HepG2 (cell line): ENCODE data around the gene BIRC7. TPM values are rescaled to one million over a fixed set of nuclear protein-coding genes. Genes with fewer than 3 reads are reported as not detected.

Experiments
- FOXO1 ChIP-seq: sonication (generic); formaldehyde crosslinking; IDR thresholded peaks from 2 replicates; pipeline ENCODE4 v1.4.0; 2020; ENCODE audit warnings: missing genetic modification reagents
- GATAD2A ChIP-seq: IDR thresholded peaks from 2 replicates; pipeline ENCODE4 v1.6.1; 2016
- HIVEP1 ChIP-seq: sonication (generic); formaldehyde crosslinking; IDR thresholded peaks from 2 replicates; pipeline ENCODE4 v1.4.0; 2020; ENCODE audit warnings: mild to moderate bottlenecking, missing genetic modification reagents
- HNF4G ChIP-seq, 2 experiments: sonication (generic) in 1 of 2; formaldehyde crosslinking in 1 of 2; IDR thresholded peaks; 2 replicates each; pipeline versions ENCODE4 v1.4.0 to v1.6.1; 2011 to 2020; ENCODE audit warnings: borderline replicate concordance in 2 of 2, low read depth in 2 of 2, mild to moderate bottlenecking in 2 of 2, low read length in 1 of 2, missing genetic modification reagents in 1 of 2, moderate library complexity in 1 of 2
- LCORL ChIP-seq, 2 experiments: fragments of 450-650 bp in 1 of 2; sonication (generic) in 1 of 2; formaldehyde crosslinking in 1 of 2; IDR thresholded peaks; 2 replicates each; pipeline versions ENCODE4 v1.5.0 to v1.6.1; 2017 to 2020; ENCODE audit warnings: antibody characterized with exemption in 1 of 2, missing genetic modification reagents in 1 of 2
- NR2C2 ChIP-seq: sonication (generic); formaldehyde crosslinking; IDR thresholded peaks from 2 replicates; pipeline ENCODE4 v1.4.0; 2020; ENCODE audit warnings: missing genetic modification reagents, mild to moderate bottlenecking, moderate library complexity, borderline replicate concordance
- RARA ChIP-seq: IDR thresholded peaks from 2 replicates; pipeline ENCODE4 v1.6.1; 2016; ENCODE audit warnings: missing genetic modification reagents, missing compliant biosample characterization
- SALL1 ChIP-seq: sonication (generic); formaldehyde crosslinking; IDR thresholded peaks from 2 replicates; pipeline ENCODE4 v1.8.0; 2022; ENCODE audit warnings: mild to moderate bottlenecking, missing genetic modification reagents
- SOX6 ChIP-seq, 2 experiments: fragments of 450-650 bp in 1 of 2; sonication (generic) in 1 of 2; formaldehyde crosslinking in 1 of 2; IDR thresholded peaks; 2 replicates each; pipeline versions ENCODE4 v1.4.0 to v1.6.1; 2017 to 2020; ENCODE audit warnings: antibody characterized with exemption in 1 of 2, mild to moderate bottlenecking in 1 of 2, missing genetic modification reagents in 1 of 2
- SYNCRIP ChIP-seq: fragments of 200-400 bp; formaldehyde crosslinking; IDR thresholded peaks from 2 replicates; pipeline ENCODE4 v1.6.1; 2018; ENCODE audit warnings: mild to moderate bottlenecking, low read depth, low read length; ENCODE audit not compliant: insufficient read depth
- TBX2 ChIP-seq: sonication (generic); formaldehyde crosslinking; IDR thresholded peaks from 2 replicates; pipeline ENCODE4 v1.5.0; 2020; ENCODE audit warnings: missing genetic modification reagents, mild to moderate bottlenecking, borderline replicate concordance
- ZFX ChIP-seq: sonication (generic); formaldehyde crosslinking; IDR thresholded peaks from 2 replicates; pipeline ENCODE4 v1.4.0; 2020; ENCODE audit warnings: mild to moderate bottlenecking, low read depth, missing genetic modification reagents, moderate library complexity
- ZKSCAN1 ChIP-seq: fragments of 150-350 bp; IDR thresholded peaks from 2 replicates; pipeline ENCODE4 v1.6.1; 2014; ENCODE audit warnings: low read length
- ZNF547 ChIP-seq: sonication (generic); formaldehyde crosslinking; IDR thresholded peaks from 2 replicates; pipeline ENCODE4 v1.5.1; 2020; ENCODE audit warnings: mild to moderate bottlenecking, missing genetic modification reagents
- ZNF607 ChIP-seq: sonication (generic); formaldehyde crosslinking; IDR thresholded peaks from 2 replicates; pipeline ENCODE4 v1.5.1; 2020; ENCODE audit warnings: missing genetic modification reagents, mild to moderate bottlenecking, borderline replicate concordance
- ZNF644 ChIP-seq: IDR thresholded peaks from 2 replicates; pipeline ENCODE4 v1.6.1; 2016; ENCODE audit warnings: low read depth
- polyA plus RNA-seq, 8 experiments: library from polyadenylated mRNA; depleted of rRNA in 3 of 8; stranded (reverse) in 7 of 8; unstranded in 1 of 8; fragments of >200 nt; fragmentation: Illumina TruSeq in 4 of 8; extraction: Trizol in 4 of 8; gene quantifications; 2 replicates each; pipeline versions ENCODE4 v1.2.1 to v1.2.3, GENCODE V29; 2011 to 2016; ENCODE audit warnings: low read depth in 4 of 8, missing spikeins in 1 of 8, mixed read lengths in 1 of 8; ENCODE audit not compliant: insufficient read depth in 1 of 8
- total RNA-seq, 5 experiments: library from RNA; depleted of rRNA; stranded (reverse); fragments of >200 nt; fragmentation: Illumina TruSeq; extraction: Trizol; gene quantifications; 2 replicates each; pipeline ENCODE4 v1.2.3, GENCODE V29; 2016; ENCODE audit warnings: low read depth in 1 of 5
- TF ChIP-seq, protein P1 (sequence below): sonication (generic); formaldehyde crosslinking; IDR thresholded peaks from 2 replicates; pipeline ENCODE4 v1.4.0; 2020; ENCODE audit warnings: mild to moderate bottlenecking, missing genetic modification reagents
- TF ChIP-seq, protein P2 (sequence below): sonication (generic); formaldehyde crosslinking; IDR thresholded peaks from 2 replicates; pipeline ENCODE4 v1.8.0; 2022; ENCODE audit warnings: mild to moderate bottlenecking, missing genetic modification reagents, moderate library complexity
- TF ChIP-seq, protein P3 (sequence below): IDR thresholded peaks from 2 replicates; pipeline ENCODE4 v1.4.0; 2020; ENCODE audit warnings: mild to moderate bottlenecking, missing genetic modification reagents
- TF ChIP-seq, protein P4 (sequence below): sonication (generic); formaldehyde crosslinking; IDR thresholded peaks from 2 replicates; pipeline ENCODE4 v1.8.0; 2022; ENCODE audit warnings: mild to moderate bottlenecking, missing genetic modification reagents; ENCODE audit not compliant: insufficient replicate concordance
- TF ChIP-seq, protein P5 (sequence below): sonication (generic); formaldehyde crosslinking; IDR thresholded peaks from 2 replicates; pipeline ENCODE4 v1.5.0; 2020; ENCODE audit warnings: missing genetic modification reagents

BIRC7 gene
- total and polyA plus RNA-seq, 2 of the 13 experiments (the other 11 are each of a cell fraction or from before 2014, with no cell fraction given), result 0.27 to 5.1 TPM

DNA sequence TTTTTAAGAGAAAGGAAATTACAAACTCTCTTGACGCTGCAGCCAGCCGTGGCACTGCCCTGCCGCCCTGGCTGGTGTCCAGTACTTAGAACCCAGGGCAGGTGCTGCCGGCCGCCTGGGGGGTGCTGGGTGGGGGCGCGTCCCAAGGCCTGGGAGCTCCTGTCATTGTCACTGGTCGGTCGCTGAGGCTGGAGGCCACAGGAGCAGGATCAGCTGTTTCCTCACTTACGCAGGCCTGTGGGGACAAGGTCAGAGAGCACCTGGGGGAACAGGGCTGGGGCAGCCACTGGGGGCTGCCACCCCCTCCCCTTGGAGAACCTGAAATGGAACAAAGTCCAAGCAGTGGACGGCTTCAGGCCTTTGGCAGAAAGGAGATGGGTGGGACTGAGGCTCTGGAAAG is 5.6 kb downstream of the BIRC7 start (continued):
- TF ChIP-seq, protein P1, sequence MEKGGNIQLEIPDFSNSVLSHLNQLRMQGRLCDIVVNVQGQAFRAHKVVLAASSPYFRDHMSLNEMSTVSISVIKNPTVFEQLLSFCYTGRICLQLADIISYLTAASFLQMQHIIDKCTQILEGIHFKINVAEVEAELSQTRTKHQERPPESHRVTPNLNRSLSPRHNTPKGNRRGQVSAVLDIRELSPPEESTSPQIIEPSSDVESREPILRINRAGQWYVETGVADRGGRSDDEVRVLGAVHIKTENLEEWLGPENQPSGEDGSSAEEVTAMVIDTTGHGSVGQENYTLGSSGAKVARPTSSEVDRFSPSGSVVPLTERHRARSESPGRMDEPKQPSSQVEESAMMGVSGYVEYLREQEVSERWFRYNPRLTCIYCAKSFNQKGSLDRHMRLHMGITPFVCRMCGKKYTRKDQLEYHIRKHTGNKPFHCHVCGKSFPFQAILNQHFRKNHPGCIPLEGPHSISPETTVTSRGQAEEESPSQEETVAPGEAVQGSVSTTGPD (CRISPR knock-in tag), result no peak
- TF ChIP-seq ZNF644 (CRISPR knock-in tag) (no peak), TBX2 (CRISPR knock-in tag) (0 out of 2 replicates have a peak, but pooled peaks have one; percentile 33), HIVEP1 (0 out of 2 replicates have a peak, but pooled peaks have one; percentile 33), RARA (CRISPR knock-in tag) (peak; percentile 53; the same call in 1 of the 2 replicates), FOXO1 (peak; percentile 29; the same call in 1 of the 2 replicates), ZFX (CRISPR knock-in tag) (peak; percentile 59; the same call in 1 of the 2 replicates), ZKSCAN1 (no peak), HNF4G (IDR thresholded peaks at IDR 0.05; ENCODE audit: borderline replicate concordance, low read depth, low read length) (peak; percentile 45; the same call in 1 of the 2 replicates), HNF4G (CRISPR knock-in tag; IDR thresholded peaks at IDR 0.05; ENCODE audit: borderline replicate concordance, low read depth) (peak; percentile 85), SYNCRIP (no peak), LCORL (IDR thresholded peaks at IDR 0.05) (no peak), LCORL (CRISPR knock-in tag; IDR thresholded peaks at IDR 0.05) (peak; percentile 77; the same call in 1 of the 2 replicates), ZNF547 (CRISPR knock-in tag) (no peak), SOX6 (IDR thresholded peaks at IDR 0.05) (no peak), SOX6 (CRISPR knock-in tag; IDR thresholded peaks at IDR 0.05) (peak; percentile 50), NR2C2 (CRISPR knock-in tag) (peak; percentile 51; the same call in 1 of the 2 replicates), ZNF607 (CRISPR knock-in tag) (no peak), GATAD2A (CRISPR knock-in tag) (peak; percentile 39; the same call in 1 of the 2 replicates), SALL1 (CRISPR knock-in tag) (peak; percentile 56; the same call in 1 of the 2 replicates)
- TF ChIP-seq, protein P2, sequence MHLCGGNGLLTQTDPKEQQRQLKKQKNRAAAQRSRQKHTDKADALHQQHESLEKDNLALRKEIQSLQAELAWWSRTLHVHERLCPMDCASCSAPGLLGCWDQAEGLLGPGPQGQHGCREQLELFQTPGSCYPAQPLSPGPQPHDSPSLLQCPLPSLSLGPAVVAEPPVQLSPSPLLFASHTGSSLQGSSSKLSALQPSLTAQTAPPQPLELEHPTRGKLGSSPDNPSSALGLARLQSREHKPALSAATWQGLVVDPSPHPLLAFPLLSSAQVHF (CRISPR knock-in tag), result no peak
- TF ChIP-seq, protein P3, sequence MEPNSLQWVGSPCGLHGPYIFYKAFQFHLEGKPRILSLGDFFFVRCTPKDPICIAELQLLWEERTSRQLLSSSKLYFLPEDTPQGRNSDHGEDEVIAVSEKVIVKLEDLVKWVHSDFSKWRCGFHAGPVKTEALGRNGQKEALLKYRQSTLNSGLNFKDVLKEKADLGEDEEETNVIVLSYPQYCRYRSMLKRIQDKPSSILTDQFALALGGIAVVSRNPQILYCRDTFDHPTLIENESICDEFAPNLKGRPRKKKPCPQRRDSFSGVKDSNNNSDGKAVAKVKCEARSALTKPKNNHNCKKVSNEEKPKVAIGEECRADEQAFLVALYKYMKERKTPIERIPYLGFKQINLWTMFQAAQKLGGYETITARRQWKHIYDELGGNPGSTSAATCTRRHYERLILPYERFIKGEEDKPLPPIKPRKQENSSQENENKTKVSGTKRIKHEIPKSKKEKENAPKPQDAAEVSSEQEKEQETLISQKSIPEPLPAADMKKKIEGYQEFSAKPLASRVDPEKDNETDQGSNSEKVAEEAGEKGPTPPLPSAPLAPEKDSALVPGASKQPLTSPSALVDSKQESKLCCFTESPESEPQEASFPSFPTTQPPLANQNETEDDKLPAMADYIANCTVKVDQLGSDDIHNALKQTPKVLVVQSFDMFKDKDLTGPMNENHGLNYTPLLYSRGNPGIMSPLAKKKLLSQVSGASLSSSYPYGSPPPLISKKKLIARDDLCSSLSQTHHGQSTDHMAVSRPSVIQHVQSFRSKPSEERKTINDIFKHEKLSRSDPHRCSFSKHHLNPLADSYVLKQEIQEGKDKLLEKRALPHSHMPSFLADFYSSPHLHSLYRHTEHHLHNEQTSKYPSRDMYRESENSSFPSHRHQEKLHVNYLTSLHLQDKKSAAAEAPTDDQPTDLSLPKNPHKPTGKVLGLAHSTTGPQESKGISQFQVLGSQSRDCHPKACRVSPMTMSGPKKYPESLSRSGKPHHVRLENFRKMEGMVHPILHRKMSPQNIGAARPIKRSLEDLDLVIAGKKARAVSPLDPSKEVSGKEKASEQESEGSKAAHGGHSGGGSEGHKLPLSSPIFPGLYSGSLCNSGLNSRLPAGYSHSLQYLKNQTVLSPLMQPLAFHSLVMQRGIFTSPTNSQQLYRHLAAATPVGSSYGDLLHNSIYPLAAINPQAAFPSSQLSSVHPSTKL (CRISPR knock-in tag), result peak; percentile 41
- TF ChIP-seq, protein P4, sequence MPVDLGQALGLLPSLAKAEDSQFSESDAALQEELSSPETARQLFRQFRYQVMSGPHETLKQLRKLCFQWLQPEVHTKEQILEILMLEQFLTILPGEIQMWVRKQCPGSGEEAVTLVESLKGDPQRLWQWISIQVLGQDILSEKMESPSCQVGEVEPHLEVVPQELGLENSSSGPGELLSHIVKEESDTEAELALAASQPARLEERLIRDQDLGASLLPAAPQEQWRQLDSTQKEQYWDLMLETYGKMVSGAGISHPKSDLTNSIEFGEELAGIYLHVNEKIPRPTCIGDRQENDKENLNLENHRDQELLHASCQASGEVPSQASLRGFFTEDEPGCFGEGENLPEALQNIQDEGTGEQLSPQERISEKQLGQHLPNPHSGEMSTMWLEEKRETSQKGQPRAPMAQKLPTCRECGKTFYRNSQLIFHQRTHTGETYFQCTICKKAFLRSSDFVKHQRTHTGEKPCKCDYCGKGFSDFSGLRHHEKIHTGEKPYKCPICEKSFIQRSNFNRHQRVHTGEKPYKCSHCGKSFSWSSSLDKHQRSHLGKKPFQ (CRISPR knock-in tag), result no peak
- TF ChIP-seq, protein P5, sequence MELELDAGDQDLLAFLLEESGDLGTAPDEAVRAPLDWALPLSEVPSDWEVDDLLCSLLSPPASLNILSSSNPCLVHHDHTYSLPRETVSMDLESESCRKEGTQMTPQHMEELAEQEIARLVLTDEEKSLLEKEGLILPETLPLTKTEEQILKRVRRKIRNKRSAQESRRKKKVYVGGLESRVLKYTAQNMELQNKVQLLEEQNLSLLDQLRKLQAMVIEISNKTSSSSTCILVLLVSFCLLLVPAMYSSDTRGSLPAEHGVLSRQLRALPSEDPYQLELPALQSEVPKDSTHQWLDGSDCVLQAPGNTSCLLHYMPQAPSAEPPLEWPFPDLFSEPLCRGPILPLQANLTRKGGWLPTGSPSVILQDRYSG (CRISPR knock-in tag), result no peak
